ENCODE data around the gene KRT33B.

Gene KRT33B

GRCh38 chr17:41404024-41404671 is 34.5 kb upstream of the KRT33B start:
- Histone ChIP-seq H3F3A (ENCODE audit: insufficient read depth) (no peaks in the 10 kb centered on the region), H3K27ac (ENCODE audit: low read depth, low read length) (no peak overlapping the region), H3K9me2 (replicated peaks; ENCODE audit: insufficient read depth, low read length) (no peaks in the 10 kb centered on the region), H3K36me3 (ENCODE audit: low read length) (no peaks in the 10 kb centered on the region), H3K4me3 (ENCODE audit: insufficient read depth, low read length, poor library complexity, severe bottlenecking) (no peak overlapping the region), H3K9ac (ENCODE audit: low read length) (no peak overlapping the region), H3K4me2 (ENCODE audit: low read depth, low read length, poor library complexity, severe bottlenecking) (no peak overlapping the region), H2AFZ (ENCODE audit: low read depth, low read length, severe bottlenecking) (no peak overlapping the region), H3K79me2 (ENCODE audit: insufficient read depth, low read length) (no peaks in the 10 kb centered on the region), H3K9me3 (ENCODE audit: insufficient read depth, low read length) (no peaks in the 10 kb centered on the region), H4K20me1 (ENCODE audit: low read depth, low read length) (no peaks in the 10 kb centered on the region), H3K27me3 (ENCODE audit: low read length) (no peaks in the 10 kb centered on the region)
- no peak for TF ChIP-seq CTCF (IDR thresholded peaks at IDR 0.05; ENCODE audit: insufficient read depth, low read length, poor library complexity, severe bottlenecking)

GRCh38 chr17:41403404-41404023 is 33.9 kb upstream of the KRT33B start:
- Histone ChIP-seq H3K9me2 (replicated peaks; ENCODE audit: insufficient read depth, low read length) (no peaks in the 10 kb centered on the region), H3K36me3 (ENCODE audit: low read length) (no peaks in the 10 kb centered on the region), H3K27me3 (ENCODE audit: low read length) (no peaks in the 10 kb centered on the region), H4K20me1 (ENCODE audit: low read depth, low read length) (no peaks in the 10 kb centered on the region), H3K27ac (ENCODE audit: low read depth, low read length) (no peak overlapping the region), H3K9ac (ENCODE audit: low read length) (no peak overlapping the region), H3K79me2 (ENCODE audit: insufficient read depth, low read length) (no peaks in the 10 kb centered on the region), H3K9me3 (ENCODE audit: insufficient read depth, low read length) (no peaks in the 10 kb centered on the region), H3F3A (ENCODE audit: insufficient read depth) (no peaks in the 10 kb centered on the region), H3K4me3 (ENCODE audit: insufficient read depth, low read length, poor library complexity, severe bottlenecking) (no peak overlapping the region), H3K4me2 (ENCODE audit: low read depth, low read length, poor library complexity, severe bottlenecking) (no peak overlapping the region), H2AFZ (ENCODE audit: low read depth, low read length, severe bottlenecking) (no peak overlapping the region)
- no peak for TF ChIP-seq EZH2phosphoT487 (conservative IDR thresholded peaks at IDR 0.05; ENCODE audit: low read length)

- no peak overlapping the region for H2AFZ ChIP-seq (ENCODE audit: low read depth, low read length, severe bottlenecking)
- no peaks in the 10 kb centered on the region for H3K36me3 ChIP-seq (ENCODE audit: low read length)
- no peak overlapping the region for H3K4me3 ChIP-seq (ENCODE audit: insufficient read depth, low read length, poor library complexity, severe bottlenecking)
- H3K4me2 ChIP-seq (ENCODE audit: low read depth, low read length, poor library complexity, severe bottlenecking): no peak overlapping the region
- H3K9me2 ChIP-seq (replicated peaks; ENCODE audit: insufficient read depth, low read length): no peaks in the 10 kb centered on the region
- H3K79me2 ChIP-seq (ENCODE audit: insufficient read depth, low read length): no peaks in the 10 kb centered on the region
- no peak for TF ChIP-seq EZH2phosphoT487 (conservative IDR thresholded peaks at IDR 0.05; ENCODE audit: low read length)
- no peak for TF ChIP-seq CTCF (IDR thresholded peaks at IDR 0.05; ENCODE audit: insufficient read depth, low read length, poor library complexity, severe bottlenecking)
- H4K20me1 ChIP-seq (ENCODE audit: low read depth, low read length): no peaks in the 10 kb centered on the region
- no peak overlapping the region for H3K27ac ChIP-seq (ENCODE audit: low read depth, low read length)
- no peak overlapping the region for H3K9ac ChIP-seq (ENCODE audit: low read length)
- no peaks in the 10 kb centered on the region for H3K27me3 ChIP-seq (ENCODE audit: low read length)
- H3K9me3 ChIP-seq (ENCODE audit: insufficient read depth, low read length): no peaks in the 10 kb centered on the region
- no peaks in the 10 kb centered on the region for H3F3A ChIP-seq (ENCODE audit: insufficient read depth)
Observed at GRCh38 chr17:41402161-41402560, 32.5 kb upstream of the KRT33B start.

- TF ChIP-seq CTCF (IDR thresholded peaks at IDR 0.05; ENCODE audit: insufficient read depth, low read length, poor library complexity, severe bottlenecking): no peak
- TF ChIP-seq EZH2phosphoT487 (conservative IDR thresholded peaks at IDR 0.05; ENCODE audit: low read length): no peak
- no peak within 1 kb of the TSS for H3K9ac ChIP-seq (ENCODE audit: low read length)
- no peak within 1 kb of the TSS for H2AFZ ChIP-seq (ENCODE audit: low read depth, low read length, severe bottlenecking)
- no peaks in the 10 kb centered on the region for H3K9me2 ChIP-seq (replicated peaks; ENCODE audit: insufficient read depth, low read length)
- no peak within 1 kb of the TSS for H3K4me3 ChIP-seq (ENCODE audit: insufficient read depth, low read length, poor library complexity, severe bottlenecking)
- H3K27me3 ChIP-seq (ENCODE audit: low read length): no peaks in the 10 kb centered on the region
- H3K4me2 ChIP-seq (ENCODE audit: low read depth, low read length, poor library complexity, severe bottlenecking): no peak within 1 kb of the TSS
- no peaks in the 10 kb centered on the region for H3K79me2 ChIP-seq (ENCODE audit: insufficient read depth, low read length)
- no peaks in the 10 kb centered on the region for H3F3A ChIP-seq (ENCODE audit: insufficient read depth)
- H4K20me1 ChIP-seq (ENCODE audit: low read depth, low read length): no peaks in the 10 kb centered on the region
- H3K36me3 ChIP-seq (ENCODE audit: low read length): no peaks in the 10 kb centered on the region
- H3K9me3 ChIP-seq (ENCODE audit: insufficient read depth, low read length): no peaks in the 10 kb centered on the region
- H3K27ac ChIP-seq (ENCODE audit: low read depth, low read length): no peak within 1 kb of the TSS
Observed at GRCh38 chr17:41396996-41397660, 27.5 kb upstream of the KRT33B start, which contains the start of gene KRT31. Gene KRT31 (minus strand): TSS chr17:41397608. CDS start chr17:41397539, 69 bp downstream.

Data from SU-DHL-6 (cell line).